ENCODE measurements around the gene STPG2.
"Not testable (repeated sequence)": the region's sequence is repeated elsewhere in the genome, so short reads cannot be mapped to it uniquely, and the experiment has no call there.

The STPG2 gene

GRCh38 chr4:97643179-97643578 is 500.1 kb downstream of the STPG2 start:
- H3K79me2 ChIP-seq (ENCODE audit: low read length): no peaks in the 10 kb centered on the region
- H2AFZ ChIP-seq (ENCODE audit: low read depth, low read length): no peak overlapping the region
- no peak for TF ChIP-seq EZH2phosphoT487 (IDR thresholded peaks at IDR 0.05; ENCODE audit: low read depth)
- TF ChIP-seq CTCF (IDR thresholded peaks at IDR 0.05; ENCODE audit: low read depth, low read length): no peak
- no peaks in the 10 kb centered on the region for H3K27me3 ChIP-seq (ENCODE audit: low read depth, low read length)
- peaks cover 9% of the 10 kb centered on the region for H3K4me1 ChIP-seq (ENCODE audit: low read length)
- no peak overlapping the region for H3K4me3 ChIP-seq (ENCODE audit: low read length)
- no peak overlapping the region for H3K4me2 ChIP-seq (ENCODE audit: low read length)
- H3K36me3 ChIP-seq (replicated peaks; ENCODE audit: low read depth, low read length): no peaks in the 10 kb centered on the region
- H3K9me3 ChIP-seq (ENCODE audit: insufficient read depth, low read length): no peaks in the 10 kb centered on the region
- H3K9ac ChIP-seq (ENCODE audit: low read length): no peak overlapping the region
- no peak overlapping the region for H3K27ac ChIP-seq (ENCODE audit: low read length)
- no peaks in the 10 kb centered on the region for H4K20me1 ChIP-seq (ENCODE audit: insufficient read depth, low read length)

GRCh38 chr4:97639961-97640360 is 503.3 kb downstream of the STPG2 start:
- Histone ChIP-seq H3K9ac (ENCODE audit: low read length) (no peak overlapping the region), H4K20me1 (ENCODE audit: insufficient read depth, low read length) (no peaks in the 10 kb centered on the region), H3K9me3 (ENCODE audit: insufficient read depth, low read length) (no peaks in the 10 kb centered on the region), H3K79me2 (ENCODE audit: low read length) (no peaks in the 10 kb centered on the region), H3K4me2 (ENCODE audit: low read length) (no peak overlapping the region), H3K4me1 (ENCODE audit: low read length) (peaks cover 9% of the 10 kb centered on the region), H3K27me3 (ENCODE audit: low read depth, low read length) (no peaks in the 10 kb centered on the region), H3K27ac (ENCODE audit: low read length) (no peak overlapping the region), H3K36me3 (replicated peaks; ENCODE audit: low read depth, low read length) (no peaks in the 10 kb centered on the region), H3K4me3 (ENCODE audit: low read length) (no peak overlapping the region), H2AFZ (ENCODE audit: low read depth, low read length) (no peak overlapping the region)
- TF ChIP-seq CTCF (IDR thresholded peaks at IDR 0.05; ENCODE audit: low read depth, low read length): no peak
- TF ChIP-seq EZH2phosphoT487 (IDR thresholded peaks at IDR 0.05; ENCODE audit: low read depth): no peak

- H3K27me3 ChIP-seq (ENCODE audit: low read depth, low read length); H3K9ac ChIP-seq (ENCODE audit: low read length); H4K20me1 ChIP-seq (ENCODE audit: insufficient read depth, low read length); H3K36me3 ChIP-seq (replicated peaks; ENCODE audit: low read depth, low read length); H3K4me1 ChIP-seq (ENCODE audit: low read length); H3K27ac ChIP-seq (ENCODE audit: low read length); H3K79me2 ChIP-seq (ENCODE audit: low read length); H3K4me3 ChIP-seq (ENCODE audit: low read length); H3K4me2 ChIP-seq (ENCODE audit: low read length); H3K9me3 ChIP-seq (ENCODE audit: insufficient read depth, low read length); H2AFZ ChIP-seq (ENCODE audit: low read depth, low read length): not testable (repeated sequence)
Observed at GRCh38 chr4:97633831-97634230, 509.4 kb downstream of the STPG2 start.

GRCh38 chr4:97627750-97628149 is 515.5 kb downstream of the STPG2 start:
- Histone ChIP-seq H3K4me1 (ENCODE audit: low read length) (no peaks in the 10 kb centered on the region), H3K27ac (ENCODE audit: low read length) (no peak overlapping the region), H2AFZ (ENCODE audit: low read depth, low read length) (no peak overlapping the region), H3K4me3 (ENCODE audit: low read length) (no peak overlapping the region), H3K36me3 (replicated peaks; ENCODE audit: low read depth, low read length) (no peaks in the 10 kb centered on the region), H4K20me1 (ENCODE audit: insufficient read depth, low read length) (no peaks in the 10 kb centered on the region), H3K9ac (ENCODE audit: low read length) (no peak overlapping the region), H3K79me2 (ENCODE audit: low read length) (no peaks in the 10 kb centered on the region), H3K4me2 (ENCODE audit: low read length) (no peak overlapping the region), H3K9me3 (ENCODE audit: insufficient read depth, low read length) (no peaks in the 10 kb centered on the region), H3K27me3 (ENCODE audit: low read depth, low read length) (no peaks in the 10 kb centered on the region)
- no peak for TF ChIP-seq EZH2phosphoT487 (IDR thresholded peaks at IDR 0.05; ENCODE audit: low read depth)
- no peak for TF ChIP-seq CTCF (IDR thresholded peaks at IDR 0.05; ENCODE audit: low read depth, low read length)

- H4K20me1 ChIP-seq (ENCODE audit: insufficient read depth, low read length): no peaks in the 10 kb centered on the region
- no peaks in the 10 kb centered on the region for H3K9me3 ChIP-seq (ENCODE audit: insufficient read depth, low read length)
- H3K4me3 ChIP-seq (ENCODE audit: low read length): no peak overlapping the region
- H3K9ac ChIP-seq (ENCODE audit: low read length): no peak overlapping the region
- no peaks in the 10 kb centered on the region for H3K27me3 ChIP-seq (ENCODE audit: low read depth, low read length)
- TF ChIP-seq EZH2phosphoT487 (IDR thresholded peaks at IDR 0.05; ENCODE audit: low read depth): no peak
- TF ChIP-seq CTCF (IDR thresholded peaks at IDR 0.05; ENCODE audit: low read depth, low read length): no peak
- H3K27ac ChIP-seq (ENCODE audit: low read length): no peak overlapping the region
- no peak overlapping the region for H3K4me2 ChIP-seq (ENCODE audit: low read length)
- no peaks in the 10 kb centered on the region for H3K4me1 ChIP-seq (ENCODE audit: low read length)
- H2AFZ ChIP-seq (ENCODE audit: low read depth, low read length): no peak overlapping the region
- H3K79me2 ChIP-seq (ENCODE audit: low read length): no peaks in the 10 kb centered on the region
- no peaks in the 10 kb centered on the region for H3K36me3 ChIP-seq (replicated peaks; ENCODE audit: low read depth, low read length)
Observed at GRCh38 chr4:97624204-97624603, 519.1 kb downstream of the STPG2 start.

Measured in OCI-LY3 (cell line).